Heart right ventricle (tissue), 16 donors: ENCODE results near the gene CCDC92. TPM values are rescaled to one million over a fixed set of nuclear protein-coding genes. Genes with fewer than 3 reads are reported as not detected.

Experiments
- ATAC-seq, 8 donors: fragments of 200-7000 bp; cut with Tn5 transposase; one replicate each; pipeline ENCODE4 v1.9.1; 2020; ENCODE audit warnings: mild to moderate bottlenecking in 8 of 8, moderate library complexity in 8 of 8, moderate number of reproducible peaks in 1 of 8
- DNase-seq, 2 donors: peaks; one replicate each; pipeline ENCODE4 v3.0.0-alpha.2; 2020
- H3K27ac ChIP-seq, 10 donors: fragments of 200-600 bp; sonication (generic) in 2 of 10; one replicate each; pipeline versions ENCODE4 v1.5.0 to v1.8.0; 2020 to 2022; ENCODE audit warnings: mild to moderate bottlenecking in 3 of 10
- H3K27me3 ChIP-seq, 7 donors: fragments of 200-600 bp; one replicate each; pipeline ENCODE4 v1.8.0; 2021 to 2022; ENCODE audit warnings: mild to moderate bottlenecking in 2 of 7
- H3K36me3 ChIP-seq, 9 donors: fragments of 200-600 bp; sonication (generic) in 1 of 9; one replicate each; pipeline versions ENCODE4 v1.5.0 to v1.8.0; 2020 to 2022; ENCODE audit warnings: mild to moderate bottlenecking in 2 of 9
- H3K4me1 ChIP-seq, 9 donors: fragments of 200-600 bp; sonication (generic) in 1 of 9; one replicate each; pipeline versions ENCODE4 v1.5.0 to v1.8.0; 2020 to 2022; ENCODE audit warnings: mild to moderate bottlenecking in 4 of 9
- H3K4me3 ChIP-seq, 10 donors: fragments of 200-600 bp; sonication (generic) in 2 of 10; one replicate each; pipeline versions ENCODE4 v1.5.0 to v1.8.0; 2020 to 2022; ENCODE audit warnings: mild to moderate bottlenecking in 7 of 10, moderate library complexity in 2 of 10
- H3K9me3 ChIP-seq, 11 donors: fragments of 200-600 bp in 10 of 11; sonication (generic) in 2 of 11; one replicate each; pipeline versions ENCODE4 v1.5.0 to v1.8.0; 2013 to 2022; ENCODE audit warnings: mild to moderate bottlenecking in 2 of 11, control low read depth in 1 of 11, moderate library complexity in 1 of 11
- whole genome bisulfite sequencing, 2 donors: extraction: QIAGEN DNeasy Blood & Tissue Kit; methylation state at CpG; one replicate each; pipeline ENCODE4 v1.1.7; 2013; ENCODE audit warnings: inconsistent platforms in 1 of 2; 5-methylcytosine and 5-hydroxymethylcytosine counted together
- intact Hi-C, 10 donors: fragments of 100-400 bp; cut with DNase I; formaldehyde crosslinking; loops; one replicate each; pipeline versions ENCODE4 v1.11.1 to v1.14.2; 2022
- polyA plus RNA-seq, 2 donors: library from polyadenylated mRNA; stranded (reverse); fragments of 200-250 nt; gene quantifications; one replicate each; pipeline ENCODE4 v1.2.3, GENCODE V29; 2013
- total RNA-seq, 10 donors: library from RNA; stranded (reverse); fragmentation: NEBNext Ultra II Directional in 3 of 10; extraction: Animal tissue kit (Norgen Biotek cat#: 25700) in 3 of 10; gene quantifications; one replicate each; pipeline versions ENCODE4 v1.2.1 to v1.2.4, GENCODE V29; 2021 to 2023
- TF ChIP-seq, protein P1 (sequence below), 9 donors: fragments of 200-600 bp; sonication (generic) in 2 of 9; IDR thresholded peaks; one replicate each; pipeline versions ENCODE4 v1.5.0 to v1.8.0; 2021 to 2022; ENCODE audit warnings: antibody characterized with exemption in 9 of 9, mild to moderate bottlenecking in 5 of 9, moderate library complexity in 1 of 9
- donor health status: Arrhythmogenic right ventricular cardiomyopathy.
- donor health status: ischemic (EF 13 %, LVEDD 7.1; RV severe dilation, severe dysfunction).
- donor health status: healthy with polysubstance abuse.
- donor health status: DM: no; HTN: yes; CAD: no.
- donor health status: DM: no; HTN: no; CAD: no.
- donor health status: ischemic (EF 25% LVEDD 6.9; RV normal size, moderate dysfunction).
- donor health status: ischemic (EF 25% LVEDD 5.7; RV mildly dilated, moderate dysfunction).
- donor health status: healthy.
- donor health status: DM: yes; HTN: yes; CAD: no.
- donor health status: Ischemic cardiomyopathy.
- donor health status: ischemic (EF 35%, LVEDD 5.7; RV mildly dilated, moderate dysfunction).
- donor health status: nonischemic (EF 11% LVEDD 7.7; RV severe dilation, severe dysfunction).
- donor health status: DM: yes; HTN: yes; CAD: no.
- donor health status: PGD.
- donor health status: ischemic (EF 29% LVEDD 5.4; RV normal size, mild dysfunction).
- donor health status: nonischemic (EF 23%, LVEDD 6.1; RV moderate dilation, normal function).

CCDC92 gene
- total and polyA plus RNA-seq, 12 donors = 38.5 to 77.1 (median 56.5) TPM

DNA sequence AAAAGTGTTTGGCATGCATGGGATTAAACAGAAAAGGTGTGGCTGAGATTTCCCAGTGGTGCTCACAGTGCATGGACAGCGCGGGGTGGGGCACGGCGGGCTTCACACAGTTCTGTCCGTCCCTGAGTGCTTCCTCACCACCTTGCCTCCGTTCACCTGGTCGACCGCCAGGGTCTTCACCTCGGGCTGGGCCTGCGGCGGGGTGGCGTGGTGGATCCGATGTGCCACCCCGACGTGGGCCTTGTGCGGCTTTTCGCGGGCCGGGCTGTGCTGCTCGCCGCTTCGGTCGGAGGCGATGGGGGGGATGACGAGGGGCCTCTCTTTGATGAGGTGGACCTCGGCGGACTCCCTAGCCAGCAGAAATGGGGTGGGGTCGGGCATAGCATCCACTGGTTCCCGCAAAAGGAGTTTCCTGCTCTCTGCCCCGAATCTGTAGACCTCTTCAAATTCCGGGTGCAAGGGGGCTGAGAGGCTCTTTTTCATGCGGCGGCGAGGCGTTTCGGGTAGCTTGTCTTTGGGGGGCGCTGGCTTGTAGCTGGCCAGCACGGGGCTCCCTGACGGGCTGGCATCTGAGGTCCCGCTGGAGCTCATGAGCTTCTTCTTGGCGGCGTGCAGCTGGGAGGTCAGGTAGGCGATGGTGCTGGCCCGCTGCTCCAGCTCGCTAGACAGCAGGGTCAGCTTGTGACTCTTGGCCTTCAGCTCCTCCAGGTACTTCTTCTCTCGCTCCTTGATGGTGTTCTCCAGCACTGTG, 35.5 kb downstream of the CCDC92 start:
- WGBS, 2 donors = 96% methylated on average over 46 of the region's 46 CpGs
- ATAC-seq (no peak), DNase-seq (no peak)
- Histone ChIP-seq H3K36me3 (peaks cover 3 to 71% (median 24%) of the 10 kb centered on the region in 9 donors), H3K4me3 (no peak overlapping the region), H3K27me3 (no peaks in the 10 kb centered on the region), H3K27ac (peak overlapping the region in 1 of 10 donors; percentile 58), H3K9me3 (peaks cover 0 to 8% (median 0%) of the 10 kb centered on the region in 11 donors), H3K4me1 (peaks cover 0 to 8% (median 0%) of the 10 kb centered on the region in 9 donors)
- intact Hi-C loops = no loop called here
- TF ChIP-seq, protein P1, sequence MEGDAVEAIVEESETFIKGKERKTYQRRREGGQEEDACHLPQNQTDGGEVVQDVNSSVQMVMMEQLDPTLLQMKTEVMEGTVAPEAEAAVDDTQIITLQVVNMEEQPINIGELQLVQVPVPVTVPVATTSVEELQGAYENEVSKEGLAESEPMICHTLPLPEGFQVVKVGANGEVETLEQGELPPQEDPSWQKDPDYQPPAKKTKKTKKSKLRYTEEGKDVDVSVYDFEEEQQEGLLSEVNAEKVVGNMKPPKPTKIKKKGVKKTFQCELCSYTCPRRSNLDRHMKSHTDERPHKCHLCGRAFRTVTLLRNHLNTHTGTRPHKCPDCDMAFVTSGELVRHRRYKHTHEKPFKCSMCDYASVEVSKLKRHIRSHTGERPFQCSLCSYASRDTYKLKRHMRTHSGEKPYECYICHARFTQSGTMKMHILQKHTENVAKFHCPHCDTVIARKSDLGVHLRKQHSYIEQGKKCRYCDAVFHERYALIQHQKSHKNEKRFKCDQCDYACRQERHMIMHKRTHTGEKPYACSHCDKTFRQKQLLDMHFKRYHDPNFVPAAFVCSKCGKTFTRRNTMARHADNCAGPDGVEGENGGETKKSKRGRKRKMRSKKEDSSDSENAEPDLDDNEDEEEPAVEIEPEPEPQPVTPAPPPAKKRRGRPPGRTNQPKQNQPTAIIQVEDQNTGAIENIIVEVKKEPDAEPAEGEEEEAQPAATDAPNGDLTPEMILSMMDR (IDR thresholded peaks at IDR 0.05) = no peak

DNA sequence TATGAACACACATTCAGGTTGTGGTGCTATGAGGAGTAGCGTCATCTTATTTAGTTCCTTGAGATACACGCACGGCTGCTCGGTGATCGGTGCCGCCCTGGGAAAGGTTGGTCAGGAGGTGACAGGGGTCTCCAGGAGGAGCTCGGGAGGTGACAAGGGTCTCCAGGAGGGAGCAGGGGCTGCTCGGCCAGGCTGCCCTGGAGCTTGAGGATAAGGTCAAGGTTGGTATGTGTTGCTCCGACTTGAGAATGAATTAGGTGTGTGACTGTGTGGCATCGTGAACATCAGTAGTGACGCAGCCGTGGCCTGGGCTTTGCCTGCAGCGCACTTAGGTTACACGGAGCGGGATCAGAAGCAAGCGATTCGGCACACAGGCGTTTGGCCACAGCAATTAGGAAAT, 36.2 kb downstream of the CCDC92 start:
- DNase-seq (no peak), ATAC-seq (no peak)
- no peak overlapping the region for H3K4me3 ChIP-seq
- TF ChIP-seq, protein P1 (IDR thresholded peaks at IDR 0.05) = no peak
- no peaks in the 10 kb centered on the region for H3K27me3 ChIP-seq
- peaks cover 0 to 8% (median 0%) of the 10 kb centered on the region in 9 donors for H3K4me1 ChIP-seq
- no peak overlapping the region for H3K27ac ChIP-seq
- peaks cover 0 to 65% (median 17%) of the 10 kb centered on the region in 9 donors for H3K36me3 ChIP-seq
- WGBS, 2 donors = 95 to 97% methylated on average over 18 of the region's 18 CpGs
- intact Hi-C loops = no loop called here
- peaks cover 0 to 1% (median 0%) of the 10 kb centered on the region in 11 donors for H3K9me3 ChIP-seq

DNA sequence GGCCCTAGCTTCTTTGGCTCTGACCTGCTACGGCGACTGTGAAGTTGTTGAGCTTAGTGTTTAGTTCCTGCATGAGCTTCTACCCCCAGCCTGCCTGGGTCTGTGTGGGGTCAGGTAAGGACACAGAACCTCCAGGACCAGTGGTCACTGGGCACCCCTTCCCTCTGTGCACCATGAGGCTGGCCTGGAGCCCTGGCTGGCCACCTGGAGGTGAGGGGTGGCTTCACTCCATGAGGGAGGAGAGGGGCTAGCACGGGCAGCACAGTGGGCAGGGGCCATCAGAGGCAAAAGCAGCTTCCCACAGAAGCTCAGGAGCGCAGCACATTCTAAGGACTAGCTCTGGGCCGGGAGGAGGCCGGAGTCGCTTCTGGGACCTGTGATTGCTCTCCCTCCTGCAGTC, 36.7 kb downstream of the CCDC92 start:
- ATAC-seq (peak in 1 of 8 donors; percentile 27), DNase-seq (no peak)
- WGBS, 2 donors = 93 to 96% methylated on average over 7 of the region's 7 CpGs
- Histone ChIP-seq H3K4me3 (no peak overlapping the region), H3K9me3 (no peaks in the 10 kb centered on the region), H3K4me1 (peaks cover 0 to 8% (median 0%) of the 10 kb centered on the region in 9 donors), H3K27me3 (no peaks in the 10 kb centered on the region), H3K27ac (no peak overlapping the region), H3K36me3 (peaks cover 0 to 60% (median 12%) of the 10 kb centered on the region in 9 donors)
- intact Hi-C loops = no loop called here
- TF ChIP-seq, protein P1 (IDR thresholded peaks at IDR 0.05) = no peak

DNA sequence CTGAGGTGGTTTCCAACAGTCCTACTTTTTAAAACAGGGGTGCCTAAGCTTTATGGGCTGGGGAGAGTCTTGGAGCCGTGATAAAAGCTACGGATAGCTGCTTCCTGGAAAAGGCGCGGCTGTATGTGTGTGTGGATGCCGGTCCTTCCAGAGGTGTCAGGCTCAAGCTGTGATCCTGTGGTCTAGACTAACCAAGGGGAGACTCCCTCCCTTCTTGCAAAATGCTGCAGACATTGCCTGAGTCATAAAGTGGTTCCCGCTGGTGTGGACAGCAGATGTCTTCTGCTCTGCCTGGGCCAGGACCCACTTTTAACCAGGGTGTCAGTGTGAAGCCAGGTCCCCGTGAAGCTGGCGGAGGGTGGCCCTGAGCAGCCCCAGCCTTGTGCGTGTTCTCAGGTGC, 37.8 kb downstream of the CCDC92 start:
- DNase-seq (no peak), ATAC-seq (no peak)
- H3K27me3 ChIP-seq = peaks cover 0 to 2% (median 0%) of the 10 kb centered on the region in 7 donors
- no peak overlapping the region for H3K4me3 ChIP-seq
- peaks cover 0 to 48% (median 11%) of the 10 kb centered on the region in 9 donors for H3K36me3 ChIP-seq
- TF ChIP-seq, protein P1 (IDR thresholded peaks at IDR 0.05) = no peak
- no peaks in the 10 kb centered on the region for H3K9me3 ChIP-seq
- peaks cover 0 to 8% (median 0%) of the 10 kb centered on the region in 9 donors for H3K4me1 ChIP-seq
- H3K27ac ChIP-seq = no peak overlapping the region
- intact Hi-C loops = no loop called here
- 76 to 81% methylated on average over 9 of the region's 9 CpGs for WGBS, 2 donors
